OCI-LY1 (cell line): ENCODE measurements around the gene HS3ST5.

Experiments
- CTCF ChIP-seq: fragments of 200-600 bp; sonication (generic), shearing (Covaris generic); IDR thresholded peaks from 2 replicates; pipeline ENCODE4 v1.5.1; 2017; ENCODE audit warnings: mild to moderate bottlenecking, antibody characterized with exemption, low read length, moderate library complexity, mixed read lengths
- EZH2 ChIP-seq: fragments of 200-600 bp; sonication (generic), shearing (Covaris generic); IDR thresholded peaks from 2 replicates; pipeline ENCODE4 v1.8.0; 2017; ENCODE audit warnings: borderline replicate concordance, mixed run types, mild to moderate bottlenecking, antibody characterized with exemption, low read length, moderate library complexity, mixed read lengths

- no peak for TF ChIP-seq CTCF
- TF ChIP-seq EZH2: no peak
Measured at GRCh38 chr6:114119056-114119455, 223.8 kb downstream of the HS3ST5 start.
